ENCODE data around the gene MATR3. TPM values are rescaled to one million over a fixed set of nuclear protein-coding genes. Genes with fewer than 3 reads are reported as not detected.

Gene MATR3
- total RNA-seq, 4 donors from 2014 or later: 164 to 234 (median 220) TPM

DNA sequence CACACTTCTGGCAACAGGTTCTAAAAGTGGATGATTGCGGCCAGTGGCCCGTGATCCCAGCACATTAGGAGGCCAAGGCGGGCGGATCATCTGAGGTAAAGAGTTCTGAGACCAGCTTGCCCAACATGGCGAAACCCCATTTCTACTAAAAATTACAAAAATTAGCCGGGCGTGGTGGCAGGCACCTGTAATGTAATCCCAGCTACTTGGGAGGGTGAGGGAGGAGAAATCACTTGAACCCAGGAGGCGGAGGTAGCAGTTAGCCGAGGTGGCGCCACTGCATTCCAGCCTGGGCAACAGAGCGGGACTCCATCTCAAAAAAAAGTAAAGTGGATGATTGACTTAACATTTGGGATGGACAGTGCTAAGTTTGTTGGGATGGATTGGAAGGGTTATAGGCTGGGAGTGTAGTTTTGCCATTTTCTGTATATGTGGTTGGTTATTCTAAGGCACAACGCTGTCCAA, 3.4 kb downstream of the MATR3 start:
- 78% methylated on average over 12 of the region's 12 CpGs for WGBS
- no peaks in the 10 kb centered on the region for H3K36me3 ChIP-seq
- TF ChIP-seq EP300 (IDR thresholded peaks at IDR 0.05): no peak
- TF ChIP-seq CTCF (IDR thresholded peaks at IDR 0.05): no peak
- no peak for TF ChIP-seq POLR2AphosphoS5 (IDR thresholded peaks at IDR 0.05)
- TF ChIP-seq POLR2A (IDR thresholded peaks at IDR 0.05; ENCODE audit: low read depth): no peak
- DNase-seq (ENCODE audit: extremely low spot score): peak; percentile 77
- peak overlapping the region in 3 of 4 donors; percentile 8 to 100 (median 57) for H3K27ac ChIP-seq (replicated peaks in 1 of 4)
- peaks cover 74 to 75% (median 74%) of the 10 kb centered on the region in 4 donors for H3K4me1 ChIP-seq
- no peaks in the 10 kb centered on the region for H3K27me3 ChIP-seq
- H3K9me3 ChIP-seq: no peaks in the 10 kb centered on the region
- H3K4me3 ChIP-seq: peak overlapping the region in 1 of 4 donors; percentile 2
- intact Hi-C loops (cut with DNase I): loop anchor here (5.0 kb wide), 1 partner anchor 45 kb away; the partner anchor contains the start of gene PAIP2

DNA sequence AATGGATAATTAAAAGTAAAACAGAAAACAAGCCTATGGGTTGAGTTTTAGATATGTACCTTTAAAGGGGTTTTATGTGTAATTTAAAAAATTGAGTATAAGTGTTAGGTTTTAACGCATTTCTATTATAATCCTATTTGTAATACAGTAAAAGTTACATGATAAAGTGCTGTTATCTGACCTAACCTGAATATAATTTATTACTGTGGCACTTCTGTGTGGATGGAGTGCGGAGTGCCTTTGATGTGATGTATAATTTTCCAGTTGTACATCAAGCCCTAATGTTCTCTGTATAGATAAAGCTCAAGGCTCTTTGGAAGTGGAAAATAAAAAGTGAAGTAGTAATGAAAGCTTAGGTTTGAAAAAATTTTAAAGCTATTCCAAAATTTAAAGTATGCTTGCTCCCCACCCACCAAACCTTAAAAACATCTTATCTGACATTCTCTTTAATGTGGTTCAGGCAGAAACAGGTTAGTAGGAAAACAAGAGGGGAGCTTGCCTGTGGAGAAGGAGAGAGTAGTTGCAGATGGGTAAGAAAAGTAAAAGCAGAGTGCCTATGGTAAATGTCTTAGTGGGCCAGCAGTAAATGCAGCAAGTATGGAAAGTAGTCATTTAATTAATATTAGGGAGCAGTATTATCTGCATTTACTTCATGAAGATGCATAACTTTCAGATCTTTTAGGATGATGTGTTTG, 4.0 kb downstream of the MATR3 start:
- H3K9me3 ChIP-seq: no peaks in the 10 kb centered on the region
- peak overlapping the region in 3 of 4 donors; percentile 12 to 100 (median 57) for H3K27ac ChIP-seq (replicated peaks in 1 of 4)
- intact Hi-C loops (cut with DNase I): loop anchor here (5.0 kb wide), 1 partner anchor 45 kb away; the partner anchor contains the start of gene PAIP2
- DNase-seq (ENCODE audit: extremely low spot score): no peak
- H3K36me3 ChIP-seq: no peaks in the 10 kb centered on the region
- H3K27me3 ChIP-seq: no peaks in the 10 kb centered on the region
- H3K4me3 ChIP-seq: no peak overlapping the region
- H3K4me1 ChIP-seq: peaks cover 80 to 82% (median 81%) of the 10 kb centered on the region in 4 donors
- TF ChIP-seq CTCF (IDR thresholded peaks at IDR 0.05) (no peak), POLR2AphosphoS5 (IDR thresholded peaks at IDR 0.05) (no peak), POLR2A (IDR thresholded peaks at IDR 0.05; ENCODE audit: low read depth) (no peak), EP300 (IDR thresholded peaks at IDR 0.05) (no peak)
- WGBS: 64% methylated on average over 2 of the region's 2 CpGs

- Histone ChIP-seq H3K27ac (replicated peaks in 1 of 4) (peak overlapping the region in 3 of 4 donors; percentile 12 to 100 (median 57)), H3K9me3 (no peaks in the 10 kb centered on the region), H3K27me3 (no peaks in the 10 kb centered on the region), H3K4me3 (no peak overlapping the region), H3K4me1 (peaks cover 81 to 84% (median 82%) of the 10 kb centered on the region in 4 donors), H3K36me3 (no peaks in the 10 kb centered on the region)
- TF ChIP-seq CTCF (IDR thresholded peaks at IDR 0.05) (peak in 1 of 3 experiments; percentile 5), EP300 (IDR thresholded peaks at IDR 0.05) (no peak)
- intact Hi-C loops (cut with DNase I): loop anchor here (5.0 kb wide), 1 partner anchor 44 kb away; the partner anchor contains the start of gene PAIP2
- WGBS: 57% methylated on average over 11 of the region's 11 CpGs
- no peak for DNase-seq (ENCODE audit: extremely low spot score)
These were observed 4.7 kb downstream of the MATR3 start for GRCh38 chr5:139298242-139298641.

GRCh38 chr5:139299486-139299885, 5.9 kb downstream of the MATR3 start:
- peaks cover 93 to 96% (median 95%) of the 10 kb centered on the region in 4 donors for H3K4me1 ChIP-seq
- 32% methylated on average over 4 of the region's 4 CpGs for WGBS
- intact Hi-C loops (cut with DNase I): loop anchor here (5.0 kb wide), 1 partner anchor 43 kb away; the partner anchor contains the start of gene PAIP2

More at GRCh38 chr5:139299486-139299885, 5.9 kb downstream of the MATR3 start:
- H3K27ac ChIP-seq (replicated peaks in 1 of 4): peak overlapping the region in 2 of 4 donors; percentile 38 to 53
- TF ChIP-seq EP300 (IDR thresholded peaks at IDR 0.05): no peak
- no peak for TF ChIP-seq POLR2A (IDR thresholded peaks at IDR 0.05; ENCODE audit: low read depth)
- no peak for TF ChIP-seq POLR2AphosphoS5 (IDR thresholded peaks at IDR 0.05)
- TF ChIP-seq CTCF (IDR thresholded peaks at IDR 0.05): no peak
- no peaks in the 10 kb centered on the region for H3K9me3 ChIP-seq
- H3K27me3 ChIP-seq: no peaks in the 10 kb centered on the region
- no peak for DNase-seq (ENCODE audit: extremely low spot score)
- no peaks in the 10 kb centered on the region for H3K36me3 ChIP-seq
- H3K4me3 ChIP-seq: peak overlapping the region in 1 of 4 donors; percentile 3

Measured in esophagus muscularis mucosa (tissue), 4 donors.